Stomach (tissue), 9 donors: Measurements from ENCODE around the gene GNLY. TPM values are rescaled to one million over a fixed set of nuclear protein-coding genes. Genes with fewer than 3 reads are reported as not detected.

Experiments
- DNase-seq, 2 donors: peaks; one replicate each; pipeline versions ENCODE4 v3.0.0 to v3.0.0-alpha.2; 2013 to 2019
- H3K27ac ChIP-seq, 5 donors: fragments of 200-600 bp in 4 of 5; sonication (generic) in 4 of 5; one replicate each; pipeline ENCODE4 v1.5.1; 2013 to 2019; ENCODE audit warnings: mild to moderate bottlenecking in 1 of 5, moderate library complexity in 1 of 5
- H3K27me3 ChIP-seq, 3 donors: fragments of 200-600 bp; sonication (generic); one replicate each; pipeline ENCODE4 v1.5.1; 2017 to 2019; ENCODE audit warnings: mixed run types in 1 of 3
- H3K36me3 ChIP-seq, 4 donors: fragments of 200-600 bp; sonication (generic); 1 replicate in 3 of 4; 2 replicates in 1 of 4; pipeline ENCODE4 v1.5.1; 2016 to 2019
- H3K4me1 ChIP-seq, 4 donors: fragments of 200-600 bp; sonication (generic); one replicate each; pipeline ENCODE4 v1.5.1; 2016 to 2019
- H3K4me3 ChIP-seq, 4 donors: fragments of 200-600 bp; sonication (generic) in 3 of 4; one replicate each; pipeline ENCODE4 v1.5.1; 2016 to 2019; ENCODE audit warnings: mild to moderate bottlenecking in 1 of 4
- H3K9me3 ChIP-seq, 4 donors: fragments of 200-600 bp; sonication (generic); one replicate each; pipeline ENCODE4 v1.5.1; 2016 to 2019
- CTCF ChIP-seq, 7 experiments: fragments of 450-650 bp in 4 of 7; fragments of 200-600 bp in 3 of 7; sonication (generic) in 3 of 7; IDR thresholded peaks; one replicate each; pipeline ENCODE4 v1.5.1; 2016 to 2019; ENCODE audit warnings: antibody characterized with exemption in 7 of 7, control low read depth in 2 of 7, mild to moderate bottlenecking in 1 of 7
- EP300 ChIP-seq: sonication (generic); formaldehyde crosslinking; IDR thresholded peaks from one replicate; pipeline ENCODE4 v1.6.1; 2017; ENCODE audit warnings: antibody characterized with exemption
- POLR2A ChIP-seq, 4 donors: fragments of 450-650 bp; IDR thresholded peaks; one replicate each; pipeline ENCODE4 v1.6.1; 2016; ENCODE audit warnings: antibody characterized with exemption in 4 of 4, control low read depth in 2 of 4, mild to moderate bottlenecking in 1 of 4, moderate library complexity in 1 of 4
- POLR2AphosphoS5 ChIP-seq, 3 donors: sonication (generic); formaldehyde crosslinking; IDR thresholded peaks; one replicate each; pipeline ENCODE4 v1.6.1; 2016; ENCODE audit warnings: antibody characterized with exemption in 3 of 3
- WGBS, 5 donors: extraction: QIAGEN DNeasy Blood & Tissue Kit in 3 of 5; methylation state at CpG; one replicate each; pipeline versions ENCODE4 v1.1.5 to v1.1.7; 2013 to 2018; 5-methylcytosine and 5-hydroxymethylcytosine counted together
- intact Hi-C: fragments of 100-400 bp; cut with DNase I; formaldehyde crosslinking; loops from one replicate; pipeline ENCODE4 v1.15.1; 2023; ENCODE audit warnings: low total_unique reads
- polyA plus RNA-seq, 3 donors: library from polyadenylated mRNA; stranded (reverse); fragments of 200-250 nt; gene quantifications; one replicate each; pipeline ENCODE4 v1.2.3, GENCODE V29; 2013
- total RNA-seq, 5 donors: library from RNA; depleted of rRNA; stranded (reverse); fragments of >200 nt; gene quantifications; one replicate each; pipeline versions ENCODE4 v1.1.0 to v1.2.3, GENCODE V29; 2014 to 2016
- donor health status: healthy with polysubstance abuse.
- donor health status: Bipolar disorder and iron deficiency.
- donor health status: healthy.

The GNLY gene
- total and polyA plus RNA-seq, 8 donors = 0.72 to 5.8 (median 1.7) TPM; not detected in 3

GRCh38 chr2:85723707-85724360 lies 29.7 kb downstream of the GNLY start:
- no peaks in the 10 kb centered on the region for H3K36me3 ChIP-seq
- WGBS, 5 donors = 95 to 98% (median 97%) methylated on average over 2 of the region's 2 CpGs
- no peaks in the 10 kb centered on the region for H3K9me3 ChIP-seq
- no peak for TF ChIP-seq POLR2AphosphoS5 (IDR thresholded peaks at IDR 0.05)
- TF ChIP-seq POLR2A (IDR thresholded peaks at IDR 0.05) = no peak
- no peak for TF ChIP-seq EP300
- TF ChIP-seq CTCF (IDR thresholded peaks at IDR 0.05) = no peak
- H3K4me1 ChIP-seq = peaks cover 0 to 19% (median 7%) of the 10 kb centered on the region in 4 donors
- H3K27me3 ChIP-seq = no peaks in the 10 kb centered on the region
- H3K27ac ChIP-seq = no peak overlapping the region
- no peak overlapping the region for H3K4me3 ChIP-seq
- DNase-seq = no peak
- intact Hi-C loops = no loop called here

- Histone ChIP-seq H3K4me1 (peaks cover 0 to 16% (median 11%) of the 10 kb centered on the region in 4 donors), H3K36me3 (no peaks in the 10 kb centered on the region), H3K27ac (no peak overlapping the region), H3K27me3 (no peaks in the 10 kb centered on the region), H3K9me3 (no peaks in the 10 kb centered on the region), H3K4me3 (no peak overlapping the region)
- intact Hi-C loops = loop anchor here (5.0 kb wide), 1 partner anchor 88 kb away; no protein-coding TSS in a partner anchor
- WGBS, 5 donors = 82 to 90% (median 88%) methylated on average over 4 to 5 of the region's 5 CpGs
- DNase-seq = no peak
- TF ChIP-seq POLR2AphosphoS5 (IDR thresholded peaks at IDR 0.05) = no peak
- TF ChIP-seq EP300 = no peak
- TF ChIP-seq CTCF (IDR thresholded peaks at IDR 0.05) = no peak
- no peak for TF ChIP-seq POLR2A (IDR thresholded peaks at IDR 0.05)
Observed at GRCh38 chr2:85724731-85725181, 30.6 kb downstream of the GNLY start.

- no peak for DNase-seq
- Histone ChIP-seq H3K27me3 (no peaks in the 10 kb centered on the region), H3K27ac (no peak overlapping the region), H3K4me3 (no peak overlapping the region), H3K4me1 (peaks cover 0 to 13% (median 11%) of the 10 kb centered on the region in 4 donors), H3K9me3 (no peaks in the 10 kb centered on the region), H3K36me3 (no peaks in the 10 kb centered on the region)
- intact Hi-C loops = loop anchor here (5.0 kb wide), 1 partner anchor 87 kb away; no protein-coding TSS in a partner anchor
- TF ChIP-seq CTCF (IDR thresholded peaks at IDR 0.05) = no peak
- TF ChIP-seq EP300 = no peak
- TF ChIP-seq POLR2A (IDR thresholded peaks at IDR 0.05) = no peak
- no peak for TF ChIP-seq POLR2AphosphoS5 (IDR thresholded peaks at IDR 0.05)
- 21 to 45% (median 30%) methylated on average over 2 of the region's 2 CpGs for WGBS, 5 donors
Observed at GRCh38 chr2:85725451-85725850, 31.3 kb downstream of the GNLY start.

GRCh38 chr2:85727798-85728197 lies 33.6 kb downstream of the GNLY start:
- H3K36me3 ChIP-seq = no peaks in the 10 kb centered on the region
- H3K27me3 ChIP-seq = no peaks in the 10 kb centered on the region
- no peaks in the 10 kb centered on the region for H3K9me3 ChIP-seq
- intact Hi-C loops = loop anchor here (5.0 kb wide), 1 partner anchor 85 kb away; no protein-coding TSS in a partner anchor
- H3K27ac ChIP-seq = peak overlapping the region in 1 of 5 donors; percentile 44
- peaks cover 0 to 13% (median 11%) of the 10 kb centered on the region in 4 donors for H3K4me1 ChIP-seq
- WGBS, 5 donors = 74 to 84% (median 81%) methylated on average over 10 of the region's 10 CpGs
- DNase-seq = no peak
- TF ChIP-seq POLR2AphosphoS5 (IDR thresholded peaks at IDR 0.05) (no peak), EP300 (no peak), CTCF (IDR thresholded peaks at IDR 0.05) (no peak), POLR2A (IDR thresholded peaks at IDR 0.05) (no peak)
- no peak overlapping the region for H3K4me3 ChIP-seq
